HG03280 (cell line): ENCODE measurements around the gene PIAS4.
"Not testable (repeated sequence)": the region's sequence is repeated elsewhere in the genome, so short reads cannot be mapped to it uniquely, and the experiment has no call there.

Experiments
- ATAC-seq: cut with Tn5 transposase; IDR thresholded peaks from one replicate; pipeline ENCODE4 v1.9.1; 2021; ENCODE audit warnings: mild to moderate bottlenecking, moderate library complexity; ENCODE audit not compliant: unreplicated experiment

Gene PIAS4

DNA sequence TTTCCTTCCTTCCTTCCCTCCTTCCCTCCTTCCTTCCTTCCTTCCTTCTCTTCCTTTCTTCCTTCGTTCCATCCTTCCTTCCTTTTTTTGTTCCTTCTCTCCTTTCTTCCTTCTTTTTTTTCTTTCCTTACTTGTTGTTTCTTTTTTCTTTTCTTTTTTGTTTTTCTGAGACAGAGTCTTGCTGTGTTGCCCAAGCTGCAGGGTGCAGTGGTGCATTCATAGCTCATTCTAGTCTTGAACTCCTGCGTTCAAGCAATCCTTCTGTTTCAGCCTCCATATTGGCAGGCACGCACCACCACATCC, 16.8 kb upstream of the PIAS4 start:
- ATAC-seq, result no peak

DNA sequence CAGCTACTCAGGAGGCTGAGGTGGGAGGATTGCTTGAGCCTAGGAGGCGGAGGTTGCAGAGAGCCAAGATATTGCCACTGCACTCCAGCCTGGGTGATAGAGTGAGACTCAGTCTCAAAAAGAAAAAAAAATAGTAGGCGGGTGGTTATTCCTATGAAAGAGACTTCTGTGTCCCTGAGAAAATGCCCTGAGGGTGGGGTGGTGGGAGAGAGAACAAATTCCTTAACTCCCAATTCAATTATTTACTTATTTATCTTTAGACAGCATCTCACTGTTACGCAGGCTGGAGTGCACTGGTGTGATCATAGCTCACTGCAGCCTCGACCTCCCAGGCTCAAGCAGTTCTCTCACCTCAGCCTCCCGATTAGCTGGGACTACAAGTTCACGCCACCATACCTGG, 11.9 kb upstream of the PIAS4 start:
- no peak for ATAC-seq

DNA sequence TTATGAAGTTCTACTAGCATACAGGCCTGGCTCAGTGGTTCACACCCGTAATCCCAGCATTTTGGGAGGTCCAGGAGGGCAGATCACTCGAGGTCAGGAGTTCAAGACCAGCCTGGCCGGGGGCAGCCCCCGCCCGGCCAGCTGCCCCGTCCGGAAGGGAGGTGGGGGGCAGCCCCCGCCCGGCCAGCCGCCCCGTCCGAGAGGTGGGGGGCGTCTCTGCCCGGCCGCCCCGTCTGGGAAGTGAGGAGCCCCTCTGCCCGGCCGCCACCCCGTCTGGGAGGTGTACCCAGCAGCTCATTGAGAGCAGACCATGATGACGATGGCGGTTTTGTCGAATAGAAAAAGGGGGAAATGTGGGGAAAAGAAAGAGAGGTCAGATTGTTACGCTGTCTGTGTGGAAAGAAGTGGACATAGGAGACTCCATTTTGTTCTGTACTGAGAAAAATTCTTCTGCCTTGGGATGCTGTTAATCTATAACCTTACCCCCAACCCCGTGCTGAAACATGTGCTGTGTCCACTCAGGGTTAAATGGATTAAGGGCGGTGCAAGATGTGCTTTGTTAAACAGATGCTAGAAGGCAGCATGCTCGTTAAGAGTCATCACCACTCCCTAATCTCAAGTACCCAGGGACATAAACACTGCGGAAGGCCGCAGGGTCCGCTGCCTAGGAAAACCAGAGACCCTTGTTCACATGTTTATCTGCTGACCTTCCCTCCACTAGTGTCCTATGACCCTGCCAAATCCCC, 8.7 kb upstream of the PIAS4 start:
- ATAC-seq, result not testable (repeated sequence)

DNA sequence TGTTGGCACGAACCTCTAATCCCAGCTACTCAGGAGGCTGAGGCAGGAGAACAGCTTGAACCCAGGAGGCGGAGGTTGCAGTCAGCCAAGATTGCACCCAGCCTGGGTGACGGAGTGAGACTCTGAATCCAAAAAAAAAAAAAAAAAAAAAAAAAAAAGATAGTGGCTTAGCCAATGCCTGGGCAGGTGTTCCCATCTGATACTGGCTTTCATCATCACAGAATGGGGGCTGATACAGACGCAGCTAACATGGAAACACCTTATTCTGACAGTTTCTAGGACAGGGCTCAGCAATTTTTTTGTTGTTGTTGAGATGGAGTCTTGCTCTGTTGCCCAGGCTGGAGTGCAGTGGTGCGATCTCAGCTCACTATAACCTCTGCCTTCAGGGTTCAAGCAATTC, 6.7 kb upstream of the PIAS4 start:
- not testable (repeated sequence) for ATAC-seq

DNA sequence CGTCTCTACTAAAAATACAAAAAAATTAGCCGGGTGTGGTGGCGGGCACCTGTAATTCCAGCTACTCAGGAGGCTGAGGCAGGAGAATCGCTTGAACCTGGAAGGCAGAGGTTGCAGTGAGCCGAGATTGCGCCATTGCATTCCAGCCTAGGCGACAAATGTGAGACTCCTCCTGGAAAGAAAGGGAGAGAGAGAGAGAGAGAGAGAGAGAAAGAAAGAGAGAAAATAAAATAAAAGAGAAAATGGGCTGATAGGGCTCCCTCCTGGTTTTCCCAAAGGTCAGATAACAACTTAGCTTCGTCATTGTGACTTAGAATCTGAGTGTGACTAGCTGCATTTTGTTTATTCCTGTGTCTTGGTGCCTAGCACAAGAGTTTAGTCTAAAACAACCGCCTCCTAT, 2.1 kb upstream of the PIAS4 start:
- ATAC-seq, result not testable (repeated sequence)

DNA sequence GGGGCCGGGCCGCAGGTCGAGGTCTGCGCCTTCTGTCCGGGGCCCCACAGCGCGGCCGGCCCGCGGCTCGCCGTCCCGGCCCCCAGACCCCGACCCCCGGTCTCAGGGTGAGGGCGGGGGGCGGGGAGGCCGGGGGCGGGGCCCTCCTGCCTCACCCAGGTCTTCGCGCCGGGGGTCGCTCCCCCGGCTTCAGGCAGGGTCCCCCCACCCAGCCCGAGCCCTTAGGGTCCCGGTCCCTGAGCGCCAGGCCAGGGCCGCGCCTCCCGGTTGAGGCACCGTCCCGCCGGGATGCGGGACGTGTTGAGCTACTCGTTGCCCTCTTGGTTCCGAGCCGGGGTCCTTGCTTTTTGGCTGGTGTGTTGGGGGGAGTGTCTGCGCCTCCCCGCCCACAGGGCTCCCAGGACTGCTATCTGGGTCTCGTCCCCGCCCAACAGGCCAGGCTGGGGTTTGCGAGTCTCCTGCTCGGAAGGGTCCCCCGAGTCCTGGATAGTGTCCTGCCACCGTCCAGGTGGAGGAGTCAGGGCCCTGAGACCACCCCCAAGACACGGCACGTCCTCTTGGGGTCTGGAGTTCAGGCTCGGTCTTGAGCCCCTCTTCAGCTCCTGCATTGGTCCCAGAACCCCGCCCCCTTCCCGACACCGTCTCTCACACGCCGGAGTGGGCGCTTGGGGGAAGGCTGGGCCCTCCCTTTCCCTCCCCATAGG, 452 bp downstream of the PIAS4 start:
- no peak for ATAC-seq

DNA sequence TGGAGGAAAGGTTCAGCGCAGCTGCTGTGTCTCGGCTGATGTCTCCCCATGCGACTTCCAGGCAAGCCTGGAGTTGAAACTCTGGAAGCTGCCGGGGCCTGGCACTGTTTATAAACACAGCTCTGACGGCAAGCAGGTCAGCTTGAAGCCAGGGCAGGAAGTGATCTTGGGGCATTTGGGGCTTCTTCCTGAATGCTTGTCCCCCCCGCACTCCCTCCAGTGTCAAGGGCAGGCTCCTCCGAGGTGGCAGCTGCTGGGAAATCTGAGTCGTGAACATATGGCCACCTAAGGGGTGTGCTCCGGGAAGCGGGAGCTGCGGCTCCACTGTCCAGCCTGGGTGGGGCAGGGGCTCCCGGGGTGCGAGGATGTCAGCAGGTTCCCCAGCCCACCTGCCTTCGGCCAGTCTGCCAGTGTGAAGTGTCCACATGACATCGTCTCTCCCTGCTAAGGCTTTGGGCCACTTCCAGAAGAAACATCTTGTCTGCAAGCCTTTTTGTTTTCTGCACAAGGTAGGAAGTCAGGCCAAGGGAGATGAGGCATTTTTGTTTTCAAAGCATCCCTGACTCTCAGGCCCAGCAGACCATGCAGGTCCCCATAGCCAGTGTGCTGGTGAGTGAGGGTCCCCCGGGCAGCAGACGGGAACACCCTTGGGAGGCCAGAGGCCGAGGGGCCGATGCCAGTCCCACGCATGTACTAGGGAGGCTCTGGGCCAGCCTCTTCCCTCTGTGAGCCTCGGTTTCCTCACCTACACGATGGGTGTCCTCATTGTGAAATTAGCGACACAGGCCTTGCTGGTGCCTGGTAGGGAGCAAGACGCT, 2.7 kb downstream of the PIAS4 start:
- ATAC-seq, result no peak

DNA sequence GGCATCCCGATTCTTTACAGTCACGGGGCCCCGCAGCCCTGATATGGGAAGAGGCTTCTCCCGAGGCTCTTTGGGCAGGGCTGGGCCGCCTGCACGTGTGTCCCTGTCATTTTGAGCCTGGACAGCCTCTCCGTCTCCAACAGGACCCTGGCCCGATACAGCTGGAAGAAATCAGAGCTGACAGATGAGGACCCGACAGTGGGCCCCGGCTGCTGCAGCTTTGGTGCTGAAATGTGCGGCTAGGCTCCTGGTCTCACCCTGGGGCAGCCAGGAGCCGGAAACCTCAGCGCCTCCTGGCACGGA, 3.2 kb downstream of the PIAS4 start:
- ATAC-seq, result no peak

DNA sequence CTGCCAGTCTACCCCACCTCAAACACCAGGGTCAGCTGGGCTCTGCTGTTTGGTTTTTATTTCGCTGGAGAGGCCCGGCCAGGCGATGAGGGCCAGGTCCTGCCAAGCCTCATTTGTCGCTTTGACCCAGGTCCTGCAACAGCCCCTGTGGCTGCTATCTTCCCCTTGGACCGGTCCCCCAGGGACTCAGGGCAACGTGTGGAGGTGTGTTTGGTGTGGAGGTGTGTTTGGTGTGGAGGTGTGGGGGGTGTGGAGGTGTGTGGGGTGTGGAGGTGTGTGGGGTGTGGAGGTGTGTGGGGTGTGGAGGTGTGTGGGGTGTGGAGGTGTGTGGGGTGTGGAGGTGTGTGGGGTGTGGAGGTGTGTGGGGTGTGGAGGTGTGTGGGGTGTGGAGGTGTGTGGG, 3.9 kb downstream of the PIAS4 start:
- ATAC-seq, result not testable (repeated sequence)

DNA sequence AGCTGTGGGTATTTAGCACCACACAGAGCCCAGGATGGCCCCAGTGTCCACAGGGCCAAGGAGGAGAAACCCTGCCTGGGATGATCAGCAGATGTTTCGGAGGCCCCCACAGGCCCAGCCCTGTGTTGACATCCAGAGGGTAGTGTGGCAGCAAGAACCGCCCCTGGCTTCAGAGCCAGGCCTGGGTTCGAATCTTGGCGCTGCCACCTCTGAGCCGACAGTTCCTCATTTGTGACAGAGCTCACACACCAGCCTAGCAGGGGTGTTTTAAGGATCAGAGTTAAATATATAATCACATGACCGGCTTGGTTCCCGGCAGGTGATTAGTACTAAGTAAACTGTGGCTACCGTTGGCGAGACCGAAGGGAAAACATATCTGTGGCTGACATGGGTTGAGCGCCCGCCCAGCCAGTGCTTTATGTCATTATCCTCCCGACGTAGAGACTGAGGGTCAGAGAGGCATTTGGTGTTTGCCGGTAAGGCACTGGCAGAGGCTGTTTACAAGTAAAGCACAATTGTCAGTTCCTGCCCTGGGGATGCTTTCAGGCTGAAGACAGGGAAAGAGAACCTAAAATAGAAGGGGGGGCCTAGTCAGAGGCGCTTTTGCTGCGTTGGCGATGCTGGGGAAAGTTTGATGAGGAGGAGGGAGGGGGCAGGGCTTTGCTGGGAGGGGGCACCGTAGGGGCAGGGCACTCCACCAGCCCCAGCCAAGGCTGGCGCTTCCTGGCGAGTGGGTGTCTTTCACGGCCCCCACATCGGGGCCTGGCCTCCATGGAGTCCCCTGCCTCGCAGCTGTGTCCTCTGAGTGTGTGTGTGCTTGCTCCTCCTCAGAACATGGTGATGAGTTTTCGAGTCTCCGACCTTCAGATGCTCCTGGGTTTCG, 4.8 kb downstream of the PIAS4 start:
- ATAC-seq, result no peak

DNA sequence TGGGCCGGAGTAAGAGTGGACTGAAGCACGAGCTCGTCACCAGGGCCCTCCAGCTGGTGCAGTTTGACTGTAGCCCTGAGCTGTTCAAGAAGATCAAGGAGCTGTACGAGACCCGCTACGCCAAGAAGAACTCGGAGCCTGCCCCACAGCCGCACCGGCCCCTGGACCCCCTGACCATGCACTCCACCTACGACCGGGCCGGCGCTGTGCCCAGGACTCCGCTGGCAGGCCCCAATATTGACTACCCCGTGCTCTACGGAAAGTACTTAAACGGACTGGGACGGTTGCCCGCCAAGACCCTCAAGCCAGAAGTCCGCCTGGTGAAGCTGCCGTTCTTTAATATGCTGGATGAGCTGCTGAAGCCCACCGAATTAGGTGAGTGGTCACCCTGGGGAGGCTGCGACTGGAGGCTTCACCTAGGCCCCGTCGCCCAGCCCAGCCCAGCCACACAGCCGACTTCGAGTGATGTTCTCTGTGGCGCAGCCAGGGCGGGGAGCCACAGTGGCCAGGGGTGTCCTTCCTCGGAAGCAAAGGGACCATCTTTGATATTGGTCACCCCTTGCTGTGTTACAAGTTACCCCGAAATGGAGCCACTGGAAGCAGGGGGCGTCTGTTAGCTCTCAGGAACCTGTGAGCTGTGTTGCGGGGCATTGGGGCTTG, 5.6 kb downstream of the PIAS4 start:
- ATAC-seq, result no peak

DNA sequence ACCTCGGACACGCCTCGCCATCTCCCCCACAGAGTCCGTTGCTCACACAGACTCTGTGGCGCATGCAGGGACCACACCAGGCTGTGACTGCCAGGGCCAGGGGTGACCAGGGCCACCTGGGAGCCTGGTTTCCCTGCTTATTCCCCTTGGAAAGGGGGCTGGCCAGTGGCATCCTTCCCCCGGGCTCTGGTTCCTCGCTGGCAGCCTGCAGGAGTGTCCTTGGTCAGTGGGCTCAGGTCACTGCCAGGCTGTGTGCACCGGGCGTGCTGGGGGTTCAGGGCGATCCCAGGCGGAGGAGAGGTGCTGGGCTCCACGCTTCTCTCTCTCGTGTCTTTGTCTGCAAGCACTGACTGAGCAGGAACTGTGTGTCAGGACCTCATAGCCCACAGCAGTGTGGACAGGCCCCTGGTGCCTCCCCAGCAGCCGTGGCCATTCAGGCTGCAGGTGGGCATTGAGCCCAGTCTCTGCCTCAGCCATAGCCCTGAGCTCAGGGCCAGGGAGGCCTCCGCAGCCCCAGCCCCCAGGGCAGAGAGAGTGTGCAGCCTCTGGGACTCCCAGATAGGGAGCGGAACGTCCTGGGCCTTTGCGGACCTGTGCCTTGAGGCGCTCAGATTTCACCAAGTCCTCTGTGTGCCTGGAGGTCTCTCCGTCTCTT, 6.5 kb downstream of the PIAS4 start:
- no peak for ATAC-seq

DNA sequence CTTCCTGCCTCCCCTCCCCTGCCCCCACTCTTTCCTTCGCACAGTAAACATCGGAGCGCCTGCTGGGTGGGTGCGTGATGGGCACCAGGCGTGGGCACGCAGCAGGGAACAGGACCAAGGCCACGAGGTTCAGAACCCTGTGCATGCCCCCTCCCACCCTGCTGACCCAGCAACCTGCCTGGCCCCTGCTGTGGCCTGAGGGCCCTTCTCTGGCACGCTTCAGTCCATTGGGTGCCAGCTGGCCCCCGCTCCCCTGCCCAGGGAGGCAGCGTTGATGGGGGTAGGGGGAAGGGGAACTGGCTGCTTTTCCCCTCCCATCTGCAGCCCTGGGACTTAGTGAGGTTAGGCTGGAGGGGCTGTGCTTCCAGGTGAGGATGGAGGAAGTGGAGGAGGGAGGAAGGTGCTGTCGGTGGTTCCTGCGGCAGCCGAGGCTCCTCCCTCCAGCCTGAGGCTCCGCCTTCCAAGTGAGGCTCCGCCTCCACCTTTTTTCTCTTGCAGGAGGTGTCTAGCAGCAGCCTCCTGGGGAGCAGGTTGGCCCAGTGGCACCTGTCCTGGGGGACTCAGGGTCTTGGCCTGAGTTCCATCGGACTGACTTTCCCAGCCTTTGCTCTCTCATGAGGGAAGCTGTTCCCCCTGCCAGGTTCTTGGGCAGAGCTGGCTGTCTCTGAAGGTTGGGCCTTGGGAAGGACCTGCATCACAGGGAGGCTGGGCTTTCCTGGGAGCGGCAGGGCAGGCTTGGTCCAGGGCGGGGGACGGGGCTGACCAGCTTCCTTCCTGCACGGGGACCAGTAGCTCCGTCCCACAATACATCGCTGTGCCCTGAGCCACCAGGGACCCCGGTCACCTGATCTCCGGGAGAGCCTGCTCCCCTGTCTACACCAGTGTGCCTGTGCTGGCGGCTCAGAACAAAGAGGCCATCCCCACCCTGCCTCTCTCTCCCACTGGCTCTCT, 7.3 kb downstream of the PIAS4 start:
- ATAC-seq, result no peak

DNA sequence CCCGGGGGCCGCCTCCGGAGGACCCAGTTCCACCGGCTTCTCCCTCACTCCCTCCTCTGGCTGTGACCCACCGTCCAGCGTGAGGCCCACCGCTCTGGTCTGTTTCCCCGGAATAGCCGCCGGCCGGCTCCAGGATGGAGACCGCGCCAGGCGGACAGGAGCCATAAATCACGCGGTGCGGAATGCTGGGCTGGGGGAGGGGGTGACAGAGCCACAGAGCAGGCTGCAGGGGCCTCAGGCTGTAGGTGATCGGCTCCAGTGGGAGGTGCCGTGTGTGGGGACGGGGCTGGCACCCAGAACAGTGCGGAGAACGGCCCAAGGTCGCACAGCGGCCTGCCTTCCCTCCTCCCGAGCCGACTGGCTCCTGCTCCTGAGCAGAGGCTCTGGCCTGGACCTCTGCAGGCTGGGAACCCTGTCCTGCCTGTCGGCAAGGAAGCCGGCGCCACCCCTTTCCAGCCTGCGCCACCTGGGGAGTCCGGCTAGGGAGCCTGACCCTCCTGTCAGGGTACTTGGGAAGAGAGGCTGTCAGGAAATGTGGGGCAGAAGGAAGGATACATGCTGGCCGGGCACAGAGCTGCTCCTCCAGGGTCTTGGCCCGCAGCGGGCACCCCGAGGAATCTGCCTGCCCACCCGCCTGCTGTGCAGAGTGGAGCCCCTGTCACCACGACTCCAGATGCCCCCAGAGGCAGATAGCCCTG, 8.3 kb downstream of the PIAS4 start:
- ATAC-seq, result no peak

DNA sequence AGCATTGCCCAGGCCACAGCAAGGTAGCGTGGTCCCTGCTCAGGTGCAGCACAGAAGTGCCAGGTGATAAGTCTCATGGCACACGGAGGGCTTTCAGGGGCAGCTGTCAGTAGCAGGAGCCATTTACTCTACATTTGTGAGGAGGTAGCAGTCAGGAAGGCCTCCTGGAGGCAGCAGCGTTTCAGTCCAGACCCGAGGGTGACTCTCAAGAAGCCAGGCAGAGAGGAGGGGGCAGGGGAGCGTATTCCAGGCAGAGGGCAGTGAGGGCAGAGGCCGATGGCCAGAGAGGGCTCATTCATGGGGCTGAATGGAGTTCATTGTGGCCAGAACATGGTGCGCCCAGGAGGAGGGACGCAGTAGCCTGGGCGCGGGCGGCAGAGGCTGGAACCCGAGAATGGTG, 8.9 kb downstream of the PIAS4 start:
- no peak for ATAC-seq

DNA sequence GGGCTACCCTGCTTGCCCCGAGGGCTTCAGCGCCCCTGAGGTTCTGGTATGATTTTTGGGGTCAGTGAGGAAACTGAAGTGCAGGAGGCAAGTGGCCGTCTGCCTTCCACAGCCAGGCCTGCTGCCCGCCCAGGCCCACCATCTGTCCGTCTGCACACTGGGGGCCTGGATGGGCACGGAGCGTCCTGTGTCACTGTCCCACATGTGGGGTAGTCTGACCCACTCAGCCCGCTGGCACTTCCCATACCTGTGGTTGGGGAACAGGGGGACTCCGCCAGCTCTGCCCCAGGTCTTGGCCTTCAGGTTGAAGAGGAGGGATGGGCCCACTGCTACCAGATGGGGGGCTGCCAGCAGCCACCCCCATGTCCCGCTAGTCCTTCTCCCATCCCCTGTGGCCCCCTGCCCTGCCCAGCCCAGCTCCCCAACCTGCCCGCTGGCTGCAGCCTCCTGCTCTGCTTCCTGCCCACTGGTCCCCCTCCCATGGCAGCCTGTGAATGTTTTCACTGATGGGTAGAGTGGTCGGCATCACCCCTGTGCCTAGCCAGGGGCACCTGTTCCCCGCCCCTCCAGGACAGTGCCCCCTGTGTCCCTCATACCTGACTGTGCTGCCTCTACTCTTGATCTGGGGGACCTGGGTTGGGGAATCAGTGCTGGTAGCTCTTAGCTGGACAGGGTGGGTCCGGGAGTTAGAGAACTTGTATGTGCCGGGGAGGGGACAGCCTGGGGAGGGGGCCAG, 9.5 kb downstream of the PIAS4 start:
- no peak for ATAC-seq

DNA sequence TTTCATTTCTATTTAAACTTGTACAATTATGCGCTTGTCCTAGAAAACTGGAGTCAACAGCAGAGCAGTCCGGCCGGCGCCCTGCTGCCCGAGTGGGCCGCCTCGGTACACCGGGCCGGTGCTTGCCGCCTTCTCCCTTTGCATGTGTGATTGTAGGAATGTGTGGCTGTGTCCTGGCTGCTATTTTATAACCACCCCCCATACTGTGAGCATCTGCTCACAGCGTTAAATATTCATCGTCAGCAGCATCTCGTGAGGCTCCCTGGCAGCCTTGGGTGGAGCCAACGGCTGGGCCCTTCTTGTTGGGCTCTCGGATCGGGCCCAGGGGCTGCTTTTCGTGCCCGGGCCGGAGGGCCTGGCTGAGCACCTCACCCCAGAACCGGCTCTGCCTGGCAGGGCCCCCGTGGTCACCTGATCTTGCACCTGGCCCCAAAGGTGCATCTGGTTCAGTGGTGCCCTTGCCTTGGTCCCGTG, 10.6 kb downstream of the PIAS4 start:
- no peak for ATAC-seq
